Stimulated activated CD4-positive, alpha-beta T cell treated with anti-CD3 and anti-CD28 coated beads, TNF-alpha, amount 100 ng/mL, for 24 hours (primary cell): ENCODE data around the gene NEIL1.
"Not testable (repeated sequence)": the region's sequence is repeated elsewhere in the genome, so short reads cannot be mapped to it uniquely, and the experiment has no call there.

ENCODE experiments used
- DNase-seq, 3 experiments: peaks; one replicate each; pipeline ENCODE4 v3.0.0-alpha.2; 2020; ENCODE audit warnings: low read depth in 3 of 3

Gene NEIL1

DNA sequence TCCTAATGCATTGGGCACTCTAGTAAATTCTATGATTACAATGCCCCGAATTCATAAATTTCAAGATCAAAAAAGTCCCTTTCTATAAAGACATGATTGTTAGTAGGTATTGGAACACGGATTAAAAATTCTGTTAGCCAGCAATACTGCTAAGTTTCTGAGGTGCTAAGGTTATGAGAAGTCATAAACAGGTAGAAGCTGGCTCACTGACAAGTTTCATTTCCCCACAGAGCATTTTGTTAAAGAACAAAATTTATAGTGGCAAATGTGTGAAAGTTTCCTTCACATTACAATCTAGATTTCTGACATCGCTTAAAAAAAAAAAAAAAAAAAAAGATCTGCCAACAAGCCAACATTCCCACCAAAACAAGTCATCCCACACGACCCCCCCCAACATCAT, 33.9 kb downstream of the NEIL1 start:
- no peak for DNase-seq

DNA sequence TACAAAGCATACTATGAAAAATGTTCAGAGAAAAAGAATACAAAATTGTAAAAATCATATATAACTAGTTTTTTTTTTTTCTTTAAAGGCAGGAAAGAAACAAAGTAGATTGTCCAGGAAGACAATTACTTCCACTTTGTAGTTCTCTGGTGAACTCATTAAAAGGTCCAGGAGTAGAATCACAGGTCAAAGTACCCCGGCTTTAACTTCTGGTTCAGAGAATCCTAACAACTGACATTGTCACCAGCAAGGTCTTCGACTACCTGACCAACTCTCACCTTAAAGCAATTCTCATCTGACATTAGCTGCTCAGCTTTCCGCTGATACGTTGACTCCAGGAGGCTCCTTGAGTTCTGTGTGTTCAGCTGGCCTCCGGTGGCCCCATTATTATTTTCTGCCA, 37.1 kb downstream of the NEIL1 start:
- not testable (repeated sequence) for DNase-seq

DNA sequence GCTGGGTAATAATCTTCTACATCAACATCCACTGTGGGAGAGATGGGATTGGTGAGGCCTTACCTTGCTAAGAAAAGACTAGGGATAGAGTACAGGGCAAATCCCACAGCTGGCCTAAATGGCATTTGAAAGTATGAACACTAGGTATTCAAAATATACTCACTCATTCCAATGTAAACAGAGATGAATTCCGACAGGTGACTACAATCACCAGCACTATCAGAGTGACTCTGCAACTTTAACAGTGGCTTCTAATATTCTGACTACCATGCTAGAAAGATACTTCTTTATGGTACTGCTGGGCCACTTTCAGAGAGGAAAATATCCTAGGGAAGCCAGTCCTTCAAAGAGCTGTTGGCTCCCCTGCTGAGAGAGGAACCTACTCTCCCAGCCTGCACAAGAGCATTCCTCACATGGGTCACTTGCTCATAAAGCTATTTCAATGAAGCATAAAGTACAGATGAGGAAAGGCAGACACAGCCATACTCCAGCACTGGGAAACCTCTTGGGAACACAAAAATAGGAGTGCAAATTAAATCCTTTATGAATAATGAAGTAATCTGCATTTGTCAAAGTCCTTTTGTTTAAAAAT, 43.0 kb downstream of the NEIL1 start:
- DNase-seq, result no peak

DNA sequence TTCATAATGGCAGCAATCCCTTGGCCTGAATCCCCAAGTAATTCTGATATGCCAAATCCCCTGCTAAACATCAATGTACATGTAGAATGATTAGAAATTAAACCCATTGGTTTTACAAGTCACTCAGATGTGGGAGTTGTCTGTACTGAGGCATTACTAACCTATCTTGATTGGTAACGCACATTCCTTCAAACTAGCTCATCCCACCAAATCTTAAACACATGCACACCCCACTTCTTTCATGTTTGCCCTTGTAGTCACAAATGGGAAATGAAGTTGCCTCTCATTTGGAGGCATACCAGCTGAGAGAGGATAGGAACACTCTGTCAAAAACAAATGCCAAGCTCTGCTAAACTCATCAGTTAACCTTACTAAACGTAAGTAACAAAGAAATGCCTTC, 50.7 kb downstream of the NEIL1 start:
- DNase-seq, result no peak

DNA sequence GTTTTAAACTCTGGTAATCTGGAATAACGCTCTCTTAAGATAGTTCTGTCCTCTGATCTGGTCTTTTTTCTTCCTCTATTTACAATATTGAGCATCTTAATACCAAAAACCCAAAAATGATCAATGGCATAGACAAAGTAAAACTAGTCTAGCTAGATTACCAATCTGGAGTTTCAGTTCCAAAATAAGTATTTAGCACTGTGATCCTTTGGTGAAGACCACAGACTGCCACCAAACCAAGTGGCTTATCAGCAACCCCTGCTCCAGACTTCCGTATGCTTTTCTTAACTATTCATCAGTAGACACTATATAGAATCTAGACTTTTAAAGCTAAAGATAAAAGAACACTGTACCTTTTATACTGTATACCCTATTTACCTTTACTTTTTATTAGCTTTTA, 57.1 kb downstream of the NEIL1 start:
- DNase-seq, result no peak
